Measurements from ENCODE around the gene PSME4. TPM values are rescaled to one million over a fixed set of nuclear protein-coding genes. Genes with fewer than 3 reads are reported as not detected.
A peak's percentile ranks its signal among the peaks of the same experiment; 100 is the strongest.

PSME4 gene
- total and polyA plus RNA-seq, 2 of the 13 experiments (the other 11 are each of a cell fraction or from before 2014, with no cell fraction given) = 52.1 to 77.8 TPM

GRCh38 chr2:53969285-53969967, 1.4 kb downstream of the PSME4 start (continued):
- no peak for TF ChIP-seq ZBTB4 (CRISPR knock-in tag; IDR thresholded peaks at IDR 0.05; ENCODE audit: borderline replicate concordance)
- peak; percentile 77; the same call in 1 of the 2 replicates for TF ChIP-seq HBP1 (CRISPR knock-in tag; IDR thresholded peaks at IDR 0.05; ENCODE audit: low read depth)
- no peak for TF ChIP-seq ISX (CRISPR knock-in tag; conservative IDR thresholded peaks at IDR 0.05)
- TF ChIP-seq HMG20A (CRISPR knock-in tag; IDR thresholded peaks at IDR 0.05; ENCODE audit: borderline replicate concordance) = peak; percentile 42; the same call in 1 of the 2 replicates
- TF ChIP-seq ZSCAN9 (CRISPR knock-in tag; IDR thresholded peaks at IDR 0.05; ENCODE audit: borderline replicate concordance) = 0 out of 2 replicates have a peak, but pooled peaks have one; percentile 6
- TF ChIP-seq NFE2 (CRISPR knock-in tag; IDR thresholded peaks at IDR 0.05) = peak; percentile 73
- TF ChIP-seq KAT2B (IDR thresholded peaks at IDR 0.05; ENCODE audit: borderline replicate concordance, low read depth, low read length) = no peak
- TF ChIP-seq JUNB (CRISPR knock-in tag; IDR thresholded peaks at IDR 0.05; ENCODE audit: borderline replicate concordance) = peak; percentile 30; the same call in 1 of the 2 replicates
- no peak for TF ChIP-seq ZNF83 (CRISPR knock-in tag; IDR thresholded peaks at IDR 0.05; ENCODE audit: borderline replicate concordance)
- TF ChIP-seq DMAP1 (CRISPR knock-in tag; IDR thresholded peaks at IDR 0.05) = peak; percentile 38; the same call in 1 of the 2 replicates
- TF ChIP-seq ZNF713 (CRISPR knock-in tag; IDR thresholded peaks at IDR 0.05) = no peak
- TF ChIP-seq SALL1 (CRISPR knock-in tag; IDR thresholded peaks at IDR 0.05) = peak; percentile 34; the same call in 1 of the 2 replicates
- TF ChIP-seq ARID3A (IDR thresholded peaks at IDR 0.05; ENCODE audit: low read depth, low read length) = peak; percentile 94
- TF ChIP-seq TFAP4 (IDR thresholded peaks at IDR 0.05; ENCODE audit: borderline replicate concordance, low read depth) = peak; percentile 81; the same call in 1 of the 2 replicates
- no peak for TF ChIP-seq ERF (CRISPR knock-in tag; IDR thresholded peaks at IDR 0.05)
- TF ChIP-seq CEBPB (IDR thresholded peaks at IDR 0.05; ENCODE audit: borderline replicate concordance, low read depth, low read length) = peak; percentile 43; the same call in 1 of the 2 replicates
- no peak for TF ChIP-seq FOXP1 (IDR thresholded peaks at IDR 0.05)
- TF ChIP-seq FOXP1 (CRISPR knock-in tag; IDR thresholded peaks at IDR 0.05) = peak; percentile 68
- no peak for TF ChIP-seq BRD4 (CRISPR knock-in tag; IDR thresholded peaks at IDR 0.05)
- no peak for TF ChIP-seq IRF1 (CRISPR knock-in tag; IDR thresholded peaks at IDR 0.05; ENCODE audit: low read depth)
- TF ChIP-seq HIC2 (CRISPR knock-in tag; IDR thresholded peaks at IDR 0.05; ENCODE audit: low read depth) = no peak

All from HepG2 (cell line).